Measurements from ENCODE around the gene DHRS2.

DHRS2 gene

GRCh38 chr14:23639048-23639890, 3.1 kb downstream of the DHRS2 start:
- H3K4me3 ChIP-seq (ENCODE audit: low read length): no peak overlapping the region
- H3K27me3 ChIP-seq (ENCODE audit: control insufficient read depth, insufficient read depth, low read length): no peaks in the 10 kb centered on the region
- H3K9me3 ChIP-seq (ENCODE audit: control insufficient read depth, low read length): no peaks in the 10 kb centered on the region
- H3K9ac ChIP-seq (ENCODE audit: low read length): no peak overlapping the region
- H3K36me3 ChIP-seq (ENCODE audit: control insufficient read depth, insufficient read depth, low read length): no peaks in the 10 kb centered on the region
- H3K4me1 ChIP-seq (ENCODE audit: control insufficient read depth, insufficient read depth, low read length): peaks cover 7% of the 10 kb centered on the region

- no peak overlapping the region for H3K9ac ChIP-seq (ENCODE audit: low read length)
- H3K4me1 ChIP-seq (ENCODE audit: control insufficient read depth, insufficient read depth, low read length): peaks cover 7% of the 10 kb centered on the region
- no peak overlapping the region for H3K4me3 ChIP-seq (ENCODE audit: low read length)
- no peaks in the 10 kb centered on the region for H3K9me3 ChIP-seq (ENCODE audit: control insufficient read depth, low read length)
- H3K27me3 ChIP-seq (ENCODE audit: control insufficient read depth, insufficient read depth, low read length): no peaks in the 10 kb centered on the region
- H3K36me3 ChIP-seq (ENCODE audit: control insufficient read depth, insufficient read depth, low read length): no peaks in the 10 kb centered on the region
Observed at GRCh38 chr14:23639891-23640523, 3.8 kb downstream of the DHRS2 start.

- H3K4me1 ChIP-seq (ENCODE audit: control insufficient read depth, insufficient read depth, low read length): peaks cover 7% of the 10 kb centered on the region
- no peak overlapping the region for H3K4me3 ChIP-seq (ENCODE audit: low read length)
- H3K36me3 ChIP-seq (ENCODE audit: control insufficient read depth, insufficient read depth, low read length): no peaks in the 10 kb centered on the region
- no peak overlapping the region for H3K9ac ChIP-seq (ENCODE audit: low read length)
- no peaks in the 10 kb centered on the region for H3K27me3 ChIP-seq (ENCODE audit: control insufficient read depth, insufficient read depth, low read length)
- H3K9me3 ChIP-seq (ENCODE audit: control insufficient read depth, low read length): no peaks in the 10 kb centered on the region
Observed at GRCh38 chr14:23640524-23641141, 4.5 kb downstream of the DHRS2 start.

GRCh38 chr14:23641180-23641914, 5.2 kb downstream of the DHRS2 start:
- Histone ChIP-seq H3K36me3 (ENCODE audit: control insufficient read depth, insufficient read depth, low read length) (no peaks in the 10 kb centered on the region), H3K4me3 (ENCODE audit: low read length) (no peak overlapping the region), H3K4me1 (ENCODE audit: control insufficient read depth, insufficient read depth, low read length) (peaks cover 7% of the 10 kb centered on the region), H3K9ac (ENCODE audit: low read length) (no peak overlapping the region), H3K27me3 (ENCODE audit: control insufficient read depth, insufficient read depth, low read length) (no peaks in the 10 kb centered on the region), H3K9me3 (ENCODE audit: control insufficient read depth, low read length) (no peaks in the 10 kb centered on the region)

GRCh38 chr14:23641915-23642588, 5.9 kb downstream of the DHRS2 start:
- peaks cover 7% of the 10 kb centered on the region for H3K4me1 ChIP-seq (ENCODE audit: control insufficient read depth, insufficient read depth, low read length)
- no peaks in the 10 kb centered on the region for H3K9me3 ChIP-seq (ENCODE audit: control insufficient read depth, low read length)
- H3K27me3 ChIP-seq (ENCODE audit: control insufficient read depth, insufficient read depth, low read length): no peaks in the 10 kb centered on the region
- no peak overlapping the region for H3K9ac ChIP-seq (ENCODE audit: low read length)
- no peaks in the 10 kb centered on the region for H3K36me3 ChIP-seq (ENCODE audit: control insufficient read depth, insufficient read depth, low read length)
- no peak overlapping the region for H3K4me3 ChIP-seq (ENCODE audit: low read length)

- Histone ChIP-seq H3K9me3 (ENCODE audit: control insufficient read depth, low read length) (no peaks in the 10 kb centered on the region), H3K4me1 (ENCODE audit: control insufficient read depth, insufficient read depth, low read length) (peaks cover 13% of the 10 kb centered on the region), H3K27me3 (ENCODE audit: control insufficient read depth, insufficient read depth, low read length) (peaks cover 2% of the 10 kb centered on the region), H3K36me3 (ENCODE audit: control insufficient read depth, insufficient read depth, low read length) (no peaks in the 10 kb centered on the region), H3K4me3 (ENCODE audit: low read length) (no peak overlapping the region), H3K9ac (ENCODE audit: low read length) (no peak overlapping the region)
Observed at GRCh38 chr14:23643533-23644194, 7.5 kb downstream of the DHRS2 start.

GRCh38 chr14:23644195-23644918, 8.2 kb downstream of the DHRS2 start:
- H3K27me3 ChIP-seq (ENCODE audit: control insufficient read depth, insufficient read depth, low read length): peaks cover 2% of the 10 kb centered on the region
- H3K9me3 ChIP-seq (ENCODE audit: control insufficient read depth, low read length): no peaks in the 10 kb centered on the region
- no peak overlapping the region for H3K9ac ChIP-seq (ENCODE audit: low read length)
- no peaks in the 10 kb centered on the region for H3K36me3 ChIP-seq (ENCODE audit: control insufficient read depth, insufficient read depth, low read length)
- H3K4me1 ChIP-seq (ENCODE audit: control insufficient read depth, insufficient read depth, low read length): peaks cover 13% of the 10 kb centered on the region
- no peak overlapping the region for H3K4me3 ChIP-seq (ENCODE audit: low read length)

- Histone ChIP-seq H3K36me3 (ENCODE audit: control insufficient read depth, insufficient read depth, low read length) (no peaks in the 10 kb centered on the region), H3K4me3 (ENCODE audit: low read length) (no peak overlapping the region), H3K9me3 (ENCODE audit: control insufficient read depth, low read length) (no peaks in the 10 kb centered on the region), H3K27me3 (ENCODE audit: control insufficient read depth, insufficient read depth, low read length) (peaks cover 2% of the 10 kb centered on the region), H3K4me1 (ENCODE audit: control insufficient read depth, insufficient read depth, low read length) (peaks cover 13% of the 10 kb centered on the region), H3K9ac (ENCODE audit: low read length) (no peak overlapping the region)
Observed at GRCh38 chr14:23644919-23645336, 8.8 kb downstream of the DHRS2 start.

- no peak overlapping the region for H3K9ac ChIP-seq (ENCODE audit: low read length)
- H3K36me3 ChIP-seq (ENCODE audit: control insufficient read depth, insufficient read depth, low read length): no peaks in the 10 kb centered on the region
- no peak overlapping the region for H3K4me3 ChIP-seq (ENCODE audit: low read length)
- peaks cover 2% of the 10 kb centered on the region for H3K27me3 ChIP-seq (ENCODE audit: control insufficient read depth, insufficient read depth, low read length)
- no peaks in the 10 kb centered on the region for H3K9me3 ChIP-seq (ENCODE audit: control insufficient read depth, low read length)
- H3K4me1 ChIP-seq (ENCODE audit: control insufficient read depth, insufficient read depth, low read length): peaks cover 13% of the 10 kb centered on the region
Observed at GRCh38 chr14:23645504-23645811, 9.3 kb downstream of the DHRS2 start.

GRCh38 chr14:23645812-23646647, 9.9 kb downstream of the DHRS2 start:
- H3K4me1 ChIP-seq (ENCODE audit: control insufficient read depth, insufficient read depth, low read length): peaks cover 13% of the 10 kb centered on the region
- H3K9ac ChIP-seq (ENCODE audit: low read length): no peak overlapping the region
- no peaks in the 10 kb centered on the region for H3K9me3 ChIP-seq (ENCODE audit: control insufficient read depth, low read length)
- H3K27me3 ChIP-seq (ENCODE audit: control insufficient read depth, insufficient read depth, low read length): peaks cover 2% of the 10 kb centered on the region
- H3K4me3 ChIP-seq (ENCODE audit: low read length): no peak overlapping the region
- H3K36me3 ChIP-seq (ENCODE audit: control insufficient read depth, insufficient read depth, low read length): no peaks in the 10 kb centered on the region

All from mucosa of stomach (tissue), 1 donor.